Measurements from ENCODE around the gene RGS17.

Gene RGS17

DNA sequence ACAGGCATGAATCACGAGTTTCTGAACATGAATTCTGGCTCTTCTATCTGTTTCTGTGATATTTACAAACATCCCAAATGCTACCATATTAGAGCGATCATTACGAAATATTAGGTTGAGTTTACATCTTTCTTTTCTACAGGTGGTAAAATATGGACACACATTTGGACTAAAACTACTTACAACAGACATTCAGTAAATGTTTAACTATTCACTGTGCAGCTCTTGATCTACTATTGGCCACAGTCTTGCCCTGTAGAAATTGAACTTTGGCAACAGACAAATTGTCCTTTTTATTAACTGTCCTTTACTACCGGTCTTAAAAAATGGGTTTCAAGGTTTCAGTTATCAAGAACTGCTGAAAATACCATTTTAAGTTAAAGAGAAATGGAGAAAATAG lies 102.1 kb downstream of the RGS17 start:
- no peak for DNase-seq (ENCODE audit: low read depth)
- H3K4me3 ChIP-seq (ENCODE audit: low read depth, low read length), result no peak overlapping the region
- TF ChIP-seq, protein P1, sequence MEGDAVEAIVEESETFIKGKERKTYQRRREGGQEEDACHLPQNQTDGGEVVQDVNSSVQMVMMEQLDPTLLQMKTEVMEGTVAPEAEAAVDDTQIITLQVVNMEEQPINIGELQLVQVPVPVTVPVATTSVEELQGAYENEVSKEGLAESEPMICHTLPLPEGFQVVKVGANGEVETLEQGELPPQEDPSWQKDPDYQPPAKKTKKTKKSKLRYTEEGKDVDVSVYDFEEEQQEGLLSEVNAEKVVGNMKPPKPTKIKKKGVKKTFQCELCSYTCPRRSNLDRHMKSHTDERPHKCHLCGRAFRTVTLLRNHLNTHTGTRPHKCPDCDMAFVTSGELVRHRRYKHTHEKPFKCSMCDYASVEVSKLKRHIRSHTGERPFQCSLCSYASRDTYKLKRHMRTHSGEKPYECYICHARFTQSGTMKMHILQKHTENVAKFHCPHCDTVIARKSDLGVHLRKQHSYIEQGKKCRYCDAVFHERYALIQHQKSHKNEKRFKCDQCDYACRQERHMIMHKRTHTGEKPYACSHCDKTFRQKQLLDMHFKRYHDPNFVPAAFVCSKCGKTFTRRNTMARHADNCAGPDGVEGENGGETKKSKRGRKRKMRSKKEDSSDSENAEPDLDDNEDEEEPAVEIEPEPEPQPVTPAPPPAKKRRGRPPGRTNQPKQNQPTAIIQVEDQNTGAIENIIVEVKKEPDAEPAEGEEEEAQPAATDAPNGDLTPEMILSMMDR (IDR thresholded peaks at IDR 0.05; ENCODE audit: control insufficient read depth, extremely low read depth, insufficient read depth), result no peak

DNA sequence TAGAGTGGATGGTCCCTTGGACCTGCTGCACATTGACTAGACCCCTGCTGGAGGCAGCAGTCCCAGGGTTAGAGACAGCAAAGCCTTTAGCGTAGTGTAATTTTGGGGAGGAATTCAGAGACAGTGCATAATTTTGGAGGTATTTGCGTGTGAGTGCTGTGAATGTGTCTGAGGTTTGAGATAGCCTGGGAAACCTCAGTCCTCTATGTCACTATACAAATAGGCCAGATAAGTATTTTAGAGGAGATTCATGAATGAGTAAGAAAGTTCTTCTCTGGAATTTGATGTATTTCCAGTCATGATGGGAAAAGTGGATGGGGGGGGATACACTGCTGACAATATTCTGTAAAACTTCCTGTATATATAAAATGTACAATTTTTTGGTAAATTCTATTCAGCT lies 102.8 kb downstream of the RGS17 start:
- H3K4me3 ChIP-seq (ENCODE audit: low read depth, low read length), result no peak overlapping the region
- TF ChIP-seq, protein P1 (IDR thresholded peaks at IDR 0.05; ENCODE audit: control insufficient read depth, extremely low read depth, insufficient read depth), result no peak
- DNase-seq (ENCODE audit: low read depth), result no peak

DNA sequence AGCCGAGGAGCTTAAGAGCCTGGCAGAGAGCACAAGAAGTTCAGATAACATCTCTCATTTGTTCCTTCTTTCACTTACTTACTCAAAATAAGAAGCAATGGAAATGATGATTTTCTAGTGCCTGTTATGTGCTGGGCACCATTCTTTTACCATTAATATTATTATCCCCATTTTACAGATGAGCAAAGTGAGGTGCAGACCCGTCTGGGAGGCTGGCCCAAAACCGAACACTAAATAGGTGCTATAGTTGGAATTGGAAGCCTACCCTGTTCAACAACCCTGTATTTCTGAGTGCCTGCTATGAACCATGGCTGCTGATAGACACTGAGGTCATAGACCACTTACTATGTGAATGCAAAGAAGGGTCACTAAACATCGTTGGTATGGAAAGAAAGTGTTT lies 103.6 kb downstream of the RGS17 start:
- DNase-seq (ENCODE audit: low read depth), result no peak
- TF ChIP-seq, protein P1 (IDR thresholded peaks at IDR 0.05; ENCODE audit: control insufficient read depth, extremely low read depth, insufficient read depth), result no peak
- H3K4me3 ChIP-seq (ENCODE audit: low read depth, low read length), result no peak overlapping the region

DNA sequence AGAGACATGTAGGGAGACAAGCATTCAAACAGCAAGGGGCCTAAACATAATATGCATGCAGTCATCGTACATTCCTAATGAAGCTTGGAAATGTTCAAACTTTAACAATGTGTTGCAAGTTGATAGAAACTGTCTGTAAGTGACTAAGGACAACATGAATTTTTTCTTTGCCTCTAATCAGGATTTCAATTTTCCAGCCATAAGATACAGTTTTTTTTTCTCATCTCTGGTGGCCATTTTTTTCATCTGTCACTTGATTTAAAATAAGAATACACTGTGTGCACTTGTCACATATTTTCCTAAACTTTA lies 106.4 kb downstream of the RGS17 start:
- TF ChIP-seq, protein P1 (IDR thresholded peaks at IDR 0.05; ENCODE audit: control insufficient read depth, extremely low read depth, insufficient read depth), result no peak
- H3K4me3 ChIP-seq (ENCODE audit: low read depth, low read length), result no peak overlapping the region
- DNase-seq (ENCODE audit: low read depth), result no peak

DNA sequence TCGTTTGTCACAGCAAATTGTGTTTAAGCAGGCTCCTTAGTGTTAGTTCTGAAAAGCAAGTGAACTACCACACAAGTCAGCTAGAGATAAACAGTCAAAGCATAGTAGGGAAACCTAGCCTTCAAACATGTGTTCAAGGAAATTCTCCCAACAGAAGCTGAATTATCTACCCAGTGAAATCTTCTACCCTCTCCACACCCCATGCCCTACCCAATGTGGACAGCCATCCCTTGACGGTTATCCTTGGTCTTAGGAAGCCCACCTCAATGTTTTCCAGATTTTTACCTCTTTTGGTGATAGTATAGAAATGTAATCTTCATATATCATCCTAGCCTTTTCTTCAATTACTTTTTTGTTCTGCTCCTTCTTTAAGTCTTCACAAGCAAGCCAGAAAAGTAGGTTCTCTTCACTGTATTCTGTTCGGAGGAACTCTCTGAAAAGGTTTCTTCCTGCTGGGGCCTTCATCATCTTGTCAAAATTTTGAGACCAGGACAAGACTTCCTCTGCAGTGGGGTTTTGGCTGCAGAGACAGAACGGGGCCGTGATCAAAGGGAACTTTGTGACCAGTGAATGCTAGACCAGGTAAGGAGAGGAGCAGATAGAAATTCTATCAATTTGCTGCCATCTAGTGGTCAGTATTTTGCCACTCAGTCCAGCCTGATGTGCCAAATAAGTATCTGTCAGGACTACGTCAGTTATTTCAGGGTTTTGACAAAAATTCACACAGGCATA lies 106.9 kb downstream of the RGS17 start:
- no peak overlapping the region for H3K4me3 ChIP-seq (ENCODE audit: low read depth, low read length)
- TF ChIP-seq, protein P1 (IDR thresholded peaks at IDR 0.05; ENCODE audit: control insufficient read depth, extremely low read depth, insufficient read depth), result peak; percentile 87
- no peak for DNase-seq (ENCODE audit: low read depth)

DNA sequence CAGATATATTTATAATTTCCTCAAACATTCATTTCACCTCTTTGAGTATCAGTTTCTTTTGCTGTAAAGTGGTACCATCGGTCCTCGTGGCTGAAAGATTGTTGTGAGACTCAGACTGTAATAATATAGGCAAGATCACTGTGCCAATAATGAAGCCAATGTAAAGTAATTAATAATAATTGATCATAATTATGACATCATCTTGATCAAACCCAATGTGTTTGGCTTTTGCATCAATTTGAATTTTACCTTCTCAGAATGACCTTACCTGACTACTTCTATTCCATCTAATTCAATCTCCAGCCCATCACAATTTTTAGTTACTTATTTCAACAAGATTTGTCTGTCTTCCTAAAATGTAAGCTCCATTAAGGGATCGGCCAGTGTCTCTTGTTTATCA lies 112.7 kb downstream of the RGS17 start:
- H3K4me3 ChIP-seq (ENCODE audit: low read depth, low read length), result no peak overlapping the region
- no peak for DNase-seq (ENCODE audit: low read depth)
- TF ChIP-seq, protein P1 (IDR thresholded peaks at IDR 0.05; ENCODE audit: control insufficient read depth, extremely low read depth, insufficient read depth), result no peak

DNA sequence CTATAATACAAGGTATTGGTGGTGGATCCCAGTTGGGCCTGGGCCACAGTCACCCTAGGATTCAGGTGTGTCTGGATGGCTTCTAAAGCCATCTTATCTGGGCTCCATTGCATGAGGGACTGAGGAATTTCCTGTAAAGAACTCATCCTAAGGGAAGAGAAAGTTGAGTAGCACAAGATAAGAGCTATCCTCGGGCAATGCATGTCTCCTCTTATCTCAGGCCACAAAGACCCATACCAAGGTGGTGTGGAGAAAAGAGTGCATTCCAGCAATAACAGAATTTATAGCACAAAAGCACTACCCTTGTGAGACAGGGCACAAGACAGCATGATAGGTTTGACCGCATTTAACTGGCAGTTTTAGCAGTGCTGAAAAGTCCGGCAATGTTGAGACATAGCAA lies 114.2 kb downstream of the RGS17 start:
- DNase-seq (ENCODE audit: low read depth), result no peak
- TF ChIP-seq, protein P1 (IDR thresholded peaks at IDR 0.05; ENCODE audit: control insufficient read depth, extremely low read depth, insufficient read depth), result no peak
- no peak overlapping the region for H3K4me3 ChIP-seq (ENCODE audit: low read depth, low read length)
